Common myeloid progenitor, CD34-positive (primary cell): ENCODE results near the gene MXD1.

Experiments
- CTCF ChIA-PET: fragments of 350-600 bp; sonication (Branson Sonifier 250); formaldehyde crosslinking; loops from one replicate; lab custom pipeline; 2021; ENCODE audit warnings: antibody characterized with exemption; lab: Charles Lee
- POLR2A ChIA-PET: fragments of 350-600 bp; sonication (Branson Sonifier 250); formaldehyde crosslinking; loops from one replicate; lab custom pipeline; 2021; ENCODE audit warnings: antibody characterized with exemption; lab: Charles Lee
- DNase-seq, 3 donors: peaks; one replicate each; pipeline versions ENCODE4 v3.0.0 to v3.0.0-alpha.2; 2013
- H3K27ac ChIP-seq, 2 experiments: 1 replicate in 1 of 2; 2 replicates in 1 of 2; pipeline ENCODE4 v1.7.0; 2013; ENCODE audit warnings: inconsistent platforms in 2 of 2, low read length in 2 of 2, mild to moderate bottlenecking in 2 of 2, low read depth in 1 of 2, moderate library complexity in 1 of 2; ENCODE audit not compliant: severe bottlenecking in 2 of 2, insufficient read depth in 1 of 2, poor library complexity in 1 of 2
- H3K27me3 ChIP-seq, 5 experiments: replicated peaks in 2 of 5; 1 replicate in 3 of 5; 2 replicates in 2 of 5; pipeline versions ENCODE4 v1.6.1 to v1.7.0; 2013; ENCODE audit warnings: low read length in 4 of 5, mild to moderate bottlenecking in 2 of 5, moderate library complexity in 2 of 5, inconsistent platforms in 1 of 5; ENCODE audit not compliant: insufficient read depth in 5 of 5, control insufficient read depth in 4 of 5
- H3K36me3 ChIP-seq, 4 experiments: 1 replicate in 2 of 4; 2 replicates in 2 of 4; pipeline versions ENCODE4 v1.6.1 to v1.7.0; 2013; ENCODE audit warnings: low read length in 3 of 4, control low read depth in 1 of 4, mild to moderate bottlenecking in 1 of 4; ENCODE audit not compliant: control insufficient read depth in 4 of 4, insufficient read depth in 4 of 4
- H3K4me1 ChIP-seq, 4 experiments: 1 replicate in 3 of 4; 2 replicates in 1 of 4; pipeline versions ENCODE4 v1.6.1 to v1.7.1; 2013; ENCODE audit warnings: low read length in 3 of 4, mild to moderate bottlenecking in 3 of 4, control low read depth in 1 of 4, inconsistent platforms in 1 of 4, moderate library complexity in 1 of 4; ENCODE audit not compliant: control insufficient read depth in 4 of 4, insufficient read depth in 4 of 4; ENCODE audit errors: control extremely low read depth in 1 of 4
- H3K4me3 ChIP-seq, 7 experiments: 1 replicate in 4 of 7; 2 replicates in 3 of 7; pipeline versions ENCODE4 v1.5.1 to v1.7.0; 2013; ENCODE audit warnings: mild to moderate bottlenecking in 7 of 7, low read length in 6 of 7, moderate library complexity in 6 of 7, inconsistent platforms in 2 of 7, low read depth in 2 of 7, control low read depth in 1 of 7; ENCODE audit not compliant: insufficient read depth in 4 of 7, control insufficient read depth in 1 of 7; ENCODE audit errors: extremely low read depth in 1 of 7
- H3K9me3 ChIP-seq, 5 experiments: 1 replicate in 4 of 5; 2 replicates in 1 of 5; pipeline versions ENCODE4 v1.6.1 to v1.7.1; 2013; ENCODE audit warnings: low read length in 4 of 5, mild to moderate bottlenecking in 2 of 5, inconsistent platforms in 1 of 5, low read depth in 1 of 5, moderate library complexity in 1 of 5; ENCODE audit not compliant: control insufficient read depth in 4 of 5, insufficient read depth in 2 of 5; ENCODE audit errors: control extremely low read depth in 1 of 5
- WGBS: methylation state at CpG from one replicate; pipeline ENCODE4 v1.1.5; 2013; ENCODE audit not compliant: insufficient coverage; 5-methylcytosine and 5-hydroxymethylcytosine counted together

Gene MXD1

GRCh38 chr2:69955029-69955428 lies 40.1 kb downstream of the MXD1 start:
- Histone ChIP-seq H3K4me1 (peaks cover 0 to 7% (median 0%) of the 10 kb centered on the region in 4 experiments), H3K27me3 (no peaks in the 10 kb centered on the region), H3K36me3 (no peaks in the 10 kb centered on the region), H3K4me3 (no peak overlapping the region), H3K27ac (no peak overlapping the region), H3K9me3 (no peaks in the 10 kb centered on the region)
- CTCF ChIA-PET: interaction anchor here (2.6 kb wide), 1 partner anchor 9 kb away, joined by 9 read pairs; no protein-coding TSS in a partner anchor
- DNase-seq: no peak
- POLR2A ChIA-PET: no interaction called here
- WGBS: 97% methylated on average over 11 of the region's 11 CpGs

DNA sequence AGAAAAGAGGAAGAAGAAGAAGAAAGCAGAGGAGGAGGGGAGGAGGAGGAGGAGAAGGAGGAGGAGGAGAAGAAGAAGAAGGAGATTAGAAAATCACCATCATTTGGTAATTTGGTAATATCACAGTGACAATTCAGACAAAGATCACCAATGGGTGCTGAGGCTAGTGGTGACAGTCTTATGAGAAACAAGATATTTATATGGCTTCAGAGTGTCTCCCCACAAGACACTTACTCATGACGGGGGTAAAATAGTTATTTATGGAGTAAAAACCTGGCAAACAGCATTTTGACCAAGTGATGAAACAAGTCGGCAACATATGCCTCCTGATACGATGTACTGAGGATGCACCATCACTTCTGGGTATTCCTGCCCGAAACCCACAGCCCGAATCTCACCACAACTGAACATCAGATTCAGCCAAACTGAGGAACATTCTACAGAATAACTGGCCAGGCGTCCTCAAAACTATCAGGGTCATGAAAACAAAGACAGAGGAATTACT lies 41.6 kb downstream of the MXD1 start:
- Histone ChIP-seq H3K9me3 (no peaks in the 10 kb centered on the region), H3K4me3 (no peak overlapping the region), H3K36me3 (no peaks in the 10 kb centered on the region), H3K4me1 (peaks cover 0 to 7% (median 0%) of the 10 kb centered on the region in 4 experiments), H3K27me3 (no peaks in the 10 kb centered on the region), H3K27ac (no peak overlapping the region)
- DNase-seq: no peak
- CTCF ChIA-PET: interaction anchor here (1.0 to 2.6 kb wide), 3 partner anchors 10 to 54 kb away, joined by 3 to 9 read pairs (median 3); no protein-coding TSS in a partner anchor
- POLR2A ChIA-PET: no interaction called here
- 90% methylated on average over 3 of the region's 6 CpGs for WGBS

DNA sequence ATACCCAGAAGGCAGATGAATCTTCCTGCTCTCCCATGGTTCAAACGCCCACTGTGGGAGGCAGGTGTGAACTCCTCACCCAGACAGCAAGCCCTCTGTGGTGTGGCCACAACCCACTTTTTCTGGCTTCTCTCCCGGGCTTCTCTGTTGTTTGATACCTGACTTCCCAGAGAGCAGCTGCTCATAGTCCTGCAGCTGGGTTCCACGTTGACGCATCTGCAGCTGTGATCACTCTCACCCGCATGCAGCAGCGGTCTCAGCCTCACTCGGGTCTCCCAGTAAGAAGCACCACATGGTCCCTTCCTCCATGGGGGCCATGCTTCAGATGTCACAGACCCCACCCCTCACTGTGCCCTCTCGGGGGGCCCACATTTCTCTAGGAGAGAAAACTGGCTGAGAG lies 43.1 kb downstream of the MXD1 start:
- ChIA-PET CTCF (interaction anchor here (1.6 kb wide), 1 partner anchor 18 kb away, joined by 3 read pairs; no protein-coding TSS in a partner anchor), POLR2A (no interaction called here)
- no peak overlapping the region for H3K4me3 ChIP-seq
- no peaks in the 10 kb centered on the region for H3K36me3 ChIP-seq
- no peaks in the 10 kb centered on the region for H3K9me3 ChIP-seq
- peaks cover 0 to 11% (median 0%) of the 10 kb centered on the region in 4 experiments for H3K4me1 ChIP-seq
- DNase-seq: no peak
- no peaks in the 10 kb centered on the region for H3K27me3 ChIP-seq
- 96% methylated on average over 7 of the region's 8 CpGs for WGBS
- no peak overlapping the region for H3K27ac ChIP-seq

- Histone ChIP-seq H3K27ac (no peak overlapping the region), H3K9me3 (no peaks in the 10 kb centered on the region), H3K36me3 (no peaks in the 10 kb centered on the region), H3K27me3 (no peaks in the 10 kb centered on the region), H3K4me3 (no peak overlapping the region), H3K4me1 (peaks cover 0 to 11% (median 0%) of the 10 kb centered on the region in 4 experiments)
- 97% methylated on average over 4 of the region's 6 CpGs for WGBS
- DNase-seq: no peak
- ChIA-PET POLR2A (no interaction called here), CTCF (interaction anchor here (1.6 kb wide), 1 partner anchor 17 kb away, joined by 3 read pairs; no protein-coding TSS in a partner anchor)
Observed at GRCh38 chr2:69958480-69958879, 43.6 kb downstream of the MXD1 start.

- ChIA-PET CTCF (interaction anchor here (1.6 kb wide), 1 partner anchor 16 kb away, joined by 3 read pairs; no protein-coding TSS in a partner anchor), POLR2A (no interaction called here)
- no peak overlapping the region for H3K27ac ChIP-seq
- H3K4me1 ChIP-seq: peaks cover 0 to 11% (median 0%) of the 10 kb centered on the region in 4 experiments
- no peak for DNase-seq
- no peaks in the 10 kb centered on the region for H3K36me3 ChIP-seq
- no peaks in the 10 kb centered on the region for H3K27me3 ChIP-seq
- WGBS: 95% methylated on average over 5 of the region's 5 CpGs
- no peaks in the 10 kb centered on the region for H3K9me3 ChIP-seq
- no peak overlapping the region for H3K4me3 ChIP-seq
Observed at GRCh38 chr2:69959425-69959824, 44.5 kb downstream of the MXD1 start.

DNA sequence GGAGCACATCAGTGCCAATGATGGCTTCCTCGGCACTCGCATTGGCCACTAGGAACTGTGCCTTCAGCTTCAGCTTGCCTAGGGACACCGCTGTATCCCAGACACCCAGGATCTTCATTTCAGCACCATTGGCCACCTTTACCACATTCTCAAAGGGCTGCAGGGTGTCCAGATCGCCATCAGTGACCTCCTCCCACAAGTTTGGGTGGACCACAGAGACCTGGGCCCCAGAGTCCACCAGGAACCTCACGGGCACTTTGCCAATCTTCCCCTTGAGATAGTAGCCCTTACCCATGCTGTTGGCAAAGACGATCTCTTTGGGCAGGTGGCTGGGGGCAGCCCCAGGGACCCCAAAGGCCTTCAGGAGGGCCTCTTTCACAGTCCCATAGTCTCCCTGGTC lies 45.9 kb downstream of the MXD1 start:
- 100% methylated on average over 6 of the region's 6 CpGs for whole genome bisulfite sequencing
- Histone ChIP-seq H3K4me1 (peaks cover 0 to 11% (median 0%) of the 10 kb centered on the region in 4 experiments), H3K4me3 (no peak overlapping the region), H3K36me3 (no peaks in the 10 kb centered on the region), H3K27ac (no peak overlapping the region), H3K27me3 (no peaks in the 10 kb centered on the region), H3K9me3 (no peaks in the 10 kb centered on the region)
- ChIA-PET POLR2A (no interaction called here), CTCF (no interaction called here)
- DNase-seq: no peak

DNA sequence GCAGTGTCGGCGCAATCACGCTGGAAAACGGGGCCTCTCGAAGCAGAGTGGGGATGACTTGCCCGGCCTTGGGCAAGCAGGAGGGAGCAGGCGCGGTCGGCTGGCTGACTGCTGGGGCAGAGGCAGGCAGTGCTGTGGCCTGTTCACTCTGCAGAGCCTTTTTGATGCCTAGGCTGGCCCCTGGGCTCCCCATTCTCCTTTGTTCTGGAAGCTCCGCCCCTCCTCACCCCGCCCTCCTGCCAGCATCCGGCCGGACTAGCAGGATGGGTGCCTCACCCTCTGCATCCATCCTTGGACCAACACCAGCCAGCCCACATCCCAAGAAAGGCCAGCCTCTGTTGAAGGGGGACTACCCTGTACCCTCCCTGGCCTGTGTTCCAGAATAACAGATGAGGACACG lies 46.6 kb downstream of the MXD1 start, which contains the start of gene ASPRV1:
Gene ASPRV1, minus strand, starts transcription at position 136 of the 400 bp plus-strand sequence. CDS start 195 bp downstream, outside the sequence.
- no peaks in the 10 kb centered on the region for H3K36me3 ChIP-seq
- ChIA-PET POLR2A (no interaction called here), CTCF (interaction anchor here (1.1 kb wide), 1 partner anchor 16 kb away, joined by 4 read pairs; no protein-coding TSS in a partner anchor)
- WGBS: 98% methylated on average over 14 of the region's 14 CpGs
- H3K27me3 ChIP-seq: no peaks in the 10 kb centered on the region
- H3K4me1 ChIP-seq: peaks cover 0 to 11% (median 0%) of the 10 kb centered on the region in 4 experiments
- H3K9me3 ChIP-seq: no peaks in the 10 kb centered on the region
- H3K27ac ChIP-seq: no peak within 1 kb of the TSS
- H3K4me3 ChIP-seq: no peak within 1 kb of the TSS
- no peak for DNase-seq
